ENCODE measurements around the gene SLC35G3.
"Not testable (repeated sequence)": the region's sequence is repeated elsewhere in the genome, so short reads cannot be mapped to it uniquely, and the experiment has no call there.

SLC35G3 gene

DNA sequence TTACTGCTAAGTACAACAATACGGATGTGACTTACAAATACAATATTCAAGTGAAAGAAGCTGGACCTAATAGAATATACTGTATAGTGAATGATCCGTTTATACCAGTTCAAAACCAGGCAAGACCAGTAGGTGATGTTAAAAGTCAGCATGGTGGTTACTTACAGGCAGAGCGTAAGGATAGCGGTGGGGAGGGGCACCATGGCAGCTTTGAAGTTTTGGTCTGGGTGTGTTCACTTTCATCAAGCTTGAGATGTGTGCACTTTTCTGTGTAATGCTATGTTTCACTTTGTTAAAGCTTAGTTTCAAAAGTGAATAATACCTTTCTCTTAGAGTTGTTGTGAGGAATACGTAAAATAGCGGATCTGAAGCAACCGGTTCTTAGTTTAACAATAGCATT is 16.5 kb upstream of the SLC35G3 start:
- DNase-seq (ENCODE audit: low read depth in 2 of 2) = no peak

DNA sequence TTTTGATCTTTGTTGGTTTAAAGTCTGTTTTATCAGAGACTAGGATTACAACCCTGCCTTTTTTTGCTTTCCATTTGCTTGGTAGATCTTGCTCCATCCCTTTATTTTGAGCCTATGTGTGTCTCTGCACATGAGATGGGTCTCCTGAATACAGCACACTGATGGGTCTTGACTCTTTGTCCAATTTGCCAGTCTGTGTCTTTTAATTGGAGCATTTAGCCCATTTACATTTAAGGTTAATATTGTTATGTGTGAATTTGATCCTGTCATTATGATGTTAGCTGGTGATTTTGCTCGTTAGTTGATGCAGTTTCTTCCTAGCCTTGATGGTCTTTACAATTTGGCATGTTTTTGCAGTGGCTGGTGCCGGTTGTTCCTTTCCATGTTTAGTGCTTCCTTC is 8.4 kb upstream of the SLC35G3 start:
- DNase-seq (ENCODE audit: low read depth in 2 of 2) = not testable (repeated sequence)

DNA sequence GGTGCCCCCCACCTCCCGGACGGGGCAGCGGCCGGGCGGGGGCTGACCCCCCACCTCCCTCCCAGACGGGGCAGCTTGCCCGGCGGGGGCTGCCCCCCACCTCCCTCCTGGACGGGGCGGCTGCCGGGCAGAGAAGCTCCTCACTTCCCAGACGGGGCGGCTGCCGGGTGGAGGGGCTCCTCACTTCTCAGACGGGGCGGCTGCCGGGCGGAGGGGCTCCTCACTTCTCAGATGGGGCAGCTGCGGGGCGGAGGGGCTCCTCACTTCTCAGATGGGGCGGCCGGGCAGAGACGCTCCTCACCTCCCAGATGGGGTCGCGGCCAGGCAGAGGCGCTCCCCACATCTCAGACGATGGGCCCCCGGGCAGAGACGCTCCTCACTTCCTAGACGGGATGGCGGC is 869 bp upstream of the SLC35G3 start:
- not testable (repeated sequence) for DNase-seq (ENCODE audit: low read depth in 2 of 2)

DNA sequence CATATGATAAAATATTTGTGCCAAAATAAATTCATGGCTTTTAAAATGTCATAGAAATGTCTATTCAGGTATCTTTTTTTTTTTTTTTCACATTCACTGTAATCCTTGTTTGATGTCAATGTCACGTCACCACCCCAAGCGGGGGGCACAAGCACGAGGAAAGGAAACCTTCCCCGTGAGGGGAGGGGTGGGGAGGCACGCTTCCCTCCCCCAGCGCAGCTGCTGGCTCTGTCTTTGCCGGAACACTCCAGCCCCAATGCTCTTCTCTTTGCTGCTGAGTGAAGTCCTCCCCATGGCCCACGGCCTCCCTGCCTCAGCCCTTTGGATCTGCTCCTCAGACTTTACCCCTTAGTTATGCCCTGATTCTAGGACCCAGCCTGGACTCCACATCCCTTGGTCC is 1.5 kb downstream of the SLC35G3 start:
- DNase-seq (ENCODE audit: low read depth in 2 of 2) = no peak

DNA sequence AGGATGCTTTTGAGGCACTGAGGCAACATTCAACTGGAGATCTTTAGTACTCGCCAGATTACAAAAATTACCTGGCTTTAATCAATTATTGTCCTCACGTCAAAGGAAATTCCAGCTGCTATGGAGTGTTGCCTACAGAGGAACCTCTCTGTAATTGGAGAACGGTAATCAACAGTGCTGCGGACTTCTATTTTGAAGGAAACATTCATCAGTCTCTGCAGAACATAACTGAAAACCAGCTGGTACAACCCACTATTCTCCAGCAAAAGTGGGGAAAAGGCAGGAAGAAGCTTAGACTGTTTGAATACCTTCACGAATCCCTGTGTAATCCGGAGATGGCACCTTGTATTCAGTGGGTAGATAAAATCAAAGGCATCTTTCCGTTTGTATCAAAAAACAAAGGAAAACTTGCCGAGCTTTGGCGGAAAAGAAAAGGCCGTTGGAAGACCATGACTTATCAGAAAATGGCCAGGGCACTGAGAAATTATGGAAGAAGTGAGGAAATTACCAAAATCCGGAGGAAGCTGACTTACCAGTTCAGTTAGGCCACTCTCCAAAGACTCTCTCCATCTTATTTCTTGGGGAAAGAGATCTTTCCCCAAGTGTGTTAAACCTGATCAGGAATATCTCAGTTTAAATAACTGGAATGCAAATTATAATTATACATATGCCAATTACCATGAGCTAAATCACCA is 3.0 kb downstream of the SLC35G3 start:
- DNase-seq (ENCODE audit: low read depth in 2 of 2) = no peak

DNA sequence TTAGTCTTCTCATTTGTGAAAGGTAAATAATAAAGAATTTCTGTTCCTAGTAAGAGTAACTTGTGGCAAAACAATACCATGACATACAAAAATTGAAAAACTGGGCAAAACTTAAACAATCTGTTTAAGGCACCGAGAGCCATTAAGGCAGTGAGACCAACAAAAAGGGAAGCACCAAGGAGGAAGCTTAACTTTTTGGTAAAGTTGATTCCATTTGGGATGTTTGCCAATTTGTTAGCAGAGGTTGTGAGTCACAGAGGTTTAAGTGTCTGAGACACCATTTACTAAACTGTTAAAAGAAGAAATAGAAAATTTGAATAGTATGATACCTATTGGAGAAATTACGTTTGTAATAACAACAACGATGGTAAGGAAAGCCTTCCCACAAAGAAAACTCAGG is 4.9 kb downstream of the SLC35G3 start:
- no peak for DNase-seq (ENCODE audit: low read depth in 2 of 2)

DNA sequence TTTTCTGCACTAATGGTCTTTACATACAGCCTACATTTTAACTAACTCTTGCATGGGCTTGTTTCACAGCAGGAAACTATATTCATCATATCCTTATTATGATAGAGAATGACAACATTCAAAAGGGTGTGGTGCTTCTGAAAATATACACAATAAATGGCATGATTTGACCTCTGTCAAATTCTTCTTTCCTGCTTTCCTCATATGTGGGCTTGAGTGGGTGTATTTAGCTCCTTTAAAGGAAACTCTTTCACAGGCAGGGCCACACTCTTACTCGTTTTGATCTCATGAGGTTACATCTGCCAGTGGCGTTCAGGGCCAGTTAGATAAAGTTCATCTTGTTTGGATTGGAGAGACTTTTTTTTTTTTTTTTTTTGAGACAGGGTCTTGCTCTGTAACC is 6.1 kb downstream of the SLC35G3 start:
- no peak for DNase-seq (ENCODE audit: low read depth in 2 of 2)

DNA sequence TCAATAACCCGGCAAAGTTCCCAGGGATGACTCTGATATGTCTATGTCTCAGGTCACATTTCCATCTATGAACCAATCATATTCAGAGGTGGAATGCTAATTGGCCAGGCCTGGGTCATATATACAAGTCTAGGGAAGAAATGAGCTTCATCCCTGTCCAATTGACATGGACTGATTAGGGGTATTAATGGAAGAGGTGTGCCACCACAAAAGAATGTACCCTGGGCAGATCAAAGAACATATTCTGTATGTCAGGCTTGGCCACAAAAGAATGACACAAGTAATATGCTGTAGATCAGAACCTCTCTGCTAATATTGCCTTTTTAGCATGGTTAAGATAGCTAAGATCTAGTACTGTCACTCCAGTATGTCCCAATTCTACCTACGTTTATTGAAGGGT is 6.7 kb downstream of the SLC35G3 start:
- DNase-seq (ENCODE audit: low read depth in 2 of 2) = no peak

DNA sequence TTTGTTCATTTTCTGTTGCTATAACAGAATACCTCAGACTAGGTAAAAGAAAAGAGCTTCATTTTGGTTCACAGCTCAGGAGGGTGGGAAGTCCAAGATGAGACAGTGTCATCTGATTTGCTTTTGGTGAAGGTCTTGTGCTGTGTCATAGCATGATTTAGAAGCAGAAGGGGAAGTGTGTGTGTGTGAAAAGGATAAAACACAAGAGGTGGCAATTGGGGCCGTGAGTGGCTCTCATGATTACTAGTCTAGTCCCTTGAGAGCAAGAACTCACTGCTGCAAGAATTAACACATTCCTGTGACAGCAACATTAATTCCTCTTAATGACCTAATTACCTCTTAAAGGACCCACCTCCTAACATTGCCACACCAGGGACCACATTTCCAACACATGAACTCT is 8.3 kb downstream of the SLC35G3 start:
- no peak for DNase-seq (ENCODE audit: low read depth in 2 of 2)

DNA sequence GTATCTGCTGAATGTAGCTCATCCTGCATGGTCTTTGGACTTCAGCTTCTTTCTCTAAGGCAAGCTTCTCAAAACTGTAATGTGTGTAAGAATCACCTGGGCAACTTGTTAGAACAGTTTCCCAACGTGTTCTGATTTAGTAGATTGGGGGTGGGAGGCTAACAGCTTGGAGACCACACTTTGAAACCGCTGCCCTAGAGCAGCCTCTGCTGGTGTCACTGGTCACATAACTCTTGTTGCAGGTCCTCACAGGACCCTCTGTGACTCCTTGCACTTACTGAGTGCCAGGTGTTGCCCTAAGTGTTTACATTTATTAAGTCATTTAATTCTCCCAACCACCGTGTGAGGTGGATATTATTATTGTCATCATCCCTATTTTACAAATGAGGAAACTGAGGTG is 9.9 kb downstream of the SLC35G3 start:
- DNase-seq (ENCODE audit: low read depth in 2 of 2) = no peak

DNA sequence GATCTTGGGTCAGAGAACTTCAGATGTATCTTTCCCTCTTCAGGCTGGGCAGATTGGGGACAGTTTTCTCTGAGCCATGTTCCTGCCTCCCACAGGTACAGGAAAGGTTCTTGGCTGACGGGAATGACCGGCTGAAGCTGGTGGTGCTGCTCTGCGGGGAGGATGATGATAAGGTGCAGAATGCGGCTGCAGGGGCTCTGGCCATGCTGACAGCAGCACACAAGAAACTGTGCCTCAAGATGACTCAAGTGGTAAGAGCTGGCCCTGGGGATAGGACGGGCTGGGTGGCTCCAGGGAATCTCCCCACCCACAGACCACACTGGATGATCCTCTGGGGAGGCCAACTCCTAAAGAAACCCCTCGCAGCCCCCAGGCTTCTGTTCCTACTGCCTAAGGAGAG is 10.9 kb downstream of the SLC35G3 start:
- DNase-seq (ENCODE audit: low read depth in 2 of 2) = no peak

DNA sequence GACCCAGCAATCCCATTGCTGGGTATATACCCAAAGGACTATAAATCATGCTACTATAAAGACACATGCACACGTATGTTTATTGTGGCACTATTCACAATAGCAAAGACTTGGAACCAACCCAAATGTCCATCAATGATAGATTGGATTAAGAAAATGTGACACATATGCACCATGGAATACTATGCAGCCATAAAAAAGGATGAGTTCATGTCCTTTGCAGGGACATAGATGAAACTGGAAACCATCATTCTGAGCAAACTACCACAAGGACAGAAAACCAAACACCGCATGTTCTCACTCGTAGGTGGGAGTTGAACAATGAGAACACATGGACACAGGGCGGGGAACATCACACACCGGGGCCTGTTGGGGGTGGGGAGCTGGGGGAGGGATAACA is 14.8 kb downstream of the SLC35G3 start:
- DNase-seq (ENCODE audit: low read depth in 2 of 2) = not testable (repeated sequence)

DNA sequence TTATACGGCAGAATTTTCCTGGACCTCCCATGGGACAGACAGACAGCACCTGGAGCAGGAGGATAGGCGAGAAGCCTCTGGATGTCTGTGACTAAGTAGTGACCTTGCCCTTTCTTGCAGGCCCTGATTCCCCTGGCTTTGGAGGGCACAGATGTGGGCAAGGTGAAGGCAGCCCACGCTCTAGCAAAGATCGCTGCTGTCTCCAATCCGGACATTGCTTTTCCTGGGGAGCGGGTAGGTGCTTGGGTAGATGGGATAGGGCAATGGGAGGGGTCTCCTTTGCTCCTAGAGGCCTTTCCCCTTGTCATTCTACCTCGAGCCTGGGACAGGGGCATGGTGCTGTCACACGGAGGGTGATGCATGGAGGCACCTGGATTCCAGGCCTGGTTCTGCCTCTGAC is 17.3 kb downstream of the SLC35G3 start:
- DNase-seq (ENCODE audit: low read depth in 2 of 2) = no peak

DNA sequence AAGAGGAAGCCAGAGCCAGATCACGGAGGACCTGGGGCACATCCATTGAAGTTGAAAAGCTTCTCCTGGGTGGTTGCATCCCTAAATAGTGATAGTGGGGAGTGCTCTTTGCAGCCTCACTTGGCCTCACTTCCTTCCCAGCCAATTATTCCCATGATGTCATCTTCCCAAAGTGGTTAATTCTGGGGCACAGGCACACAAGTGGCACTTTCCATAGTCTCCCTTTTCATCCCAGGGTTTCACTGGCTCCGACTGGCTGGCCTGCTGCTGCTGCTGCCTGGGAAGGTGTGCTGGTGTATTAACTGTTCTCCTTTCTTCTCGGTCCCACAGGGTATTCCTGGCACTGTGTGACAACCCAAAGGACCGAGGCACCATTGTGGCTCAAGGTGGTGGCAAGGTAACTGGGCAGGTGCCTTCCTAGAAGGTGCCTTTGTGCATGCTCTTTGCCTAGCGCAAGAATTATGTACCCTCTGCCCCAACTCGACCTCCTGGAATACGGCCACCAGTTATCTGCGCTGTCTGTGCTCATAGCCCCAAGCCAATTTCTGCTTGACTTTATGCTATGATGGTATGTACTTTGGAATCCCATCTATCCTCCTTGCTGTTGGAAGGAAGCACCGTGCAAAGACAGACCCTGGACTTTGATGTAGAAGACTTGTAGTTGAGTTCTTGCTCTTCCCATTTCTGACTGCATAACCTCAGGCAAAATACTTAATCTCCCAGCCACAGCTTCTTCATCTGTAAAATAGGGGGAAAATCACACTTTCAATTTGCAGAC is 18.4 kb downstream of the SLC35G3 start:
- no peak for DNase-seq (ENCODE audit: low read depth in 2 of 2)

DNA sequence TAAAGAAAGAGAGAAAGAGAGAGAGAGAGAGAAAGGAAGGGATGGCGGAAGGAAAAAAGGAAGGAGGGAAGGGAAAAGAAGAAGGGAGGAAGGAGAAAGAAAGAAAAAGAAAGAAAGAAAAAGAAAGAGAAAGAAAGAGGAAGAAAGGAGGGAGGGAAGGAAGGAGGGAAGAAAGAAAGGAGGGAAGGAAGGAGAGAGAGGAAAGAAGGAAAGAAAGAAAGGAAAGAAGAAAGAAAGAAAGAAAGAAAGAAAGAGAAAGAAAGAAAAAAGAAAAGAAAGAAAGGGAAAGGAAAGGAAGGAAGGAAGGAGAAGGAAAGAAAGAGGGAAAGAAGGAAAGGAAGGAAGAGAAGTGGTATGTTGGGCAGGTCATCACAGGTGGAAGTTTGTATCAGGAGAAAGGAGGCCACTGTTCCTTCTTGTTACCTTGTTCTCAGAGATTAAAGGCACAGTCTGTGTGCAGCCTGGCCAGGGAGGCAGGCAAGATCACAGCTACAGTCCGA is 19.3 kb downstream of the SLC35G3 start:
- DNase-seq (ENCODE audit: low read depth in 2 of 2) = no peak

DNA sequence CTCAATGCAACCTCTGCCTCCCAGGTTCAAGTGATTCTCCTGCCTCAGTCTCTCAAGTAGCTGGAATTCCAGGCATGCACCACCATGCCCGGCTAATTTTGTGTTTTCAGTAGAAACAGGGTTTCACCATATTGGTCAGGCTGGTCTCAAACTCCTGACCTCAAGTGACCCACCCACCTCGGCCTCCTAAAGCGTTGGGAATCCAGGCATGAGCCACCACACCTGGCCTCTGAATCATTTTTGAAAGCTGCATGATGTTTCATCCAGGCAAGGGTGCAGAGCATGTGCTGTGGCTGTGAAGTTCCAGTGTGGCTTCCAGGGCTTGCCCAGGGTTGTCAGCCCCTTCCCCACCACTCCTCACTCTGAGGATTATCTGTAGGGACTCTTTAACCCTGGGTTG is 21.9 kb downstream of the SLC35G3 start:
- not testable (repeated sequence) for DNase-seq (ENCODE audit: low read depth in 2 of 2)

DNA sequence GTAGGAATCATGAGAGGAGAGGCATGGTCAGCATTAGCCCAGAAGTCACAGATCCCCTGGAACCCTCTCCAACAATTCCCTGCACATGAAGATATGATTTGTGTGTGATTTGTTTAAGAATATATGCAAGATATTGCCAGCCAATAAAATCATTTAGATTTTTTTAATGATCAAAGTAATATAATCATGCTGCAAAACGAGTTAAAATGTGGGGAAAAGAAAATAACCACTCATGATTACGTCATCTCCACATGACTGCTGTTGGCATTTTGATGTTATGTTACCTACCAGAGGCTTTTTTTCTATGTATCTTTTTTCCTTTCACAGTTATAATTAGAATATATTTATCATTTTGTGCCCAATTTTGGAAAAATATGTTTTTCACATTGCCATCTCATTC is 22.4 kb downstream of the SLC35G3 start:
- no peak for DNase-seq (ENCODE audit: low read depth in 2 of 2)

DNA sequence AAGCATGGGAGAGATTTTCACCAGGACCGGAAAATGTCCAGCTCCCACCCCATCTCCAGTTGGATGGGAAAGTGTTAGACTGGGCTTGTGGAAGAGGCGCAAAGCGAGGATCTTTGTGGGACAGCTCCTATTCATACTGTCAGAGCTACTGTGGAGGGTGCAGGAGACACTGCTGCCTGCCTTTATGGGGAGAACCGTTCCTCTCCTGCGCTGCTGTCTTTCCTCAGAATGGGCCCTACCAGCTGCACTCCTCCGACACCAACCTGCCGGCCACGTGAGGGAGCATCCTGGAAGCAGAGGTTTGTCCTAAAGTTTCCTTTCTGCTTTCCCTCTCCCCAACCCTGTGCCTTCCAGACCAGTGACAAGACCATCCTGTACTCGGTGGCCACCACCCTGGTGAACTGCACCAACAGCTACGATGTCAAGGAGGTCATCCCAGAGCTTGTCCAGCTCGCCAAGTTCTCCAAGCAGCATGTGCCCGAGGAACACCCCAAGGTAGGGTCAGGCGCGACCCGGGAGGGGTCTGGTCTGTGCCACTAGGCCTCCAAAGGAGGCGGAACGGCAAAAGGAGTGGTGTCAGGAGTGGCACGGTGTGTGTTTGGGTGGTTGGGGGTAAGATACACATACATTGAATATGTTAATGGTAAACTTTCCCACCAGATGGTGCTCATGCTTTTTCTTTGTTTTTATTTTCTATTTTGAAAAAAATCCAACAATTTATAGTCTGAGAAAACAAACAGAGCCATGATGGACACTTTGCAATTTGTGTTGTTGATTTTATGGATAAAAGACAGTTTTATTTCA is 23.0 kb downstream of the SLC35G3 start:
- DNase-seq (ENCODE audit: low read depth in 2 of 2) = no peak

DNA sequence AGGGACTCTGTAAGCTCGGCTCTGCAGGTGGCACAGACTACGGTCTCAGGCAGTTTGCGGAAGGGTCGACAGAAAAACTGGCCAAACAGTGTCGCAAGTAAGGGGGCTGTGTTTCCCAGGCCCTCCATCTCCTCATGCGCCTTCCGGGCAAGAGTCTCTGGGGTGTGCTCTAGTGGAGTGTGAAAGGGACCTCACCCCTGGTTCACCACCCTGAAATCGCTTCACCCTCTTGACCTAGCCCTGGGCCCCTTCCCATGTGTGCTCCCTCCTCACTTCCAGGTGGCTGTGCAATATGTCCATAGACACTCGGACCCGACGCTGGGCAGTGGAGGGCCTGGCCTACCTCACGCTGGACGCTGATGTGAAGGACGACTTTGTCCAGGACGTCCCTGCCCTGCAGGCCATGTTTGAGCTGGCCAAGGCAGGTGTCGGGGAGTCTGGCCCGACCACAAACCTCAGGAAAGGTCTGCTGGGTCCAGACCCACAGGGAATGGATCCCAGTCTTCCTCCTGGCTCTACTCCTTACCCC is 24.3 kb downstream of the SLC35G3 start:
- no peak for DNase-seq (ENCODE audit: low read depth in 2 of 2)

DNA sequence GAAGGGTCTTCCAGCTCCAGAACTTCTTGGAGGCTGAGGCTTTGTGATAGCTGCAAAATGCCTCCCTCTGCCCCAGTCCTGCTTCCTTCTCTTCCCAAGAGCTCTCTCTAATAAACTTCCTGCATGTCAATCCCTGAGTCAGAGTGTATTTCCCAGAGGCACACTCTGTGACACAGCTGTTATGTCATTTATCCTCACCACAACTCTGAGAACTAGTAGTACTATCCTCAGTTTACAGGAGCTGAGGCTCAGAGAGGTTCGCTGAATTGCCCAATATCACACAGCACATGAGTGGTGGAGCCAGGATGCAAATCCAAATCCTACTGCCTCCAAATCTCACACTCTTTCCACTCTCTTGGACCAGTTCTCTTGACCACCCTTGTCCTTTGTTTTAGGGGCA is 26.5 kb downstream of the SLC35G3 start:
- DNase-seq (ENCODE audit: low read depth in 2 of 2) = no peak

DNA sequence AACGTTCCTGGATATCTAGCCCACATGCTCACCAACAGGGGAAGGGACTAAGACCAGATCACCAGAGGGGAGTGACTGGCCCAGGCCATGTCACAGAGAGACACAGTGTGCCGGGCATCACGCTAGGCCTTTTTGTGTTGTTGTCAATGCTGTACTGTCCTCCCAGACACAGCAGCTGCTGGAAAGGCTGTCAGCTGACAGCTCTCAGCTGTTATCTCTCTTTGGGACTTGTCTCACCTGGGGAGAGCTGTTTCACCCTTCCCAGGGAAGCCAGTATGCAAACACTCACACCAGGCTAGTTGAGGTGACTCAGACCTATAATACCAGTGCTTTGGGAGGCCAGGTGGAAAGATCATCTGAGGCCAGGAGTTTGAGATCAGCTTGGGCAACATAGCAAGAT is 27.1 kb downstream of the SLC35G3 start:
- DNase-seq (ENCODE audit: low read depth in 2 of 2) = no peak

DNA sequence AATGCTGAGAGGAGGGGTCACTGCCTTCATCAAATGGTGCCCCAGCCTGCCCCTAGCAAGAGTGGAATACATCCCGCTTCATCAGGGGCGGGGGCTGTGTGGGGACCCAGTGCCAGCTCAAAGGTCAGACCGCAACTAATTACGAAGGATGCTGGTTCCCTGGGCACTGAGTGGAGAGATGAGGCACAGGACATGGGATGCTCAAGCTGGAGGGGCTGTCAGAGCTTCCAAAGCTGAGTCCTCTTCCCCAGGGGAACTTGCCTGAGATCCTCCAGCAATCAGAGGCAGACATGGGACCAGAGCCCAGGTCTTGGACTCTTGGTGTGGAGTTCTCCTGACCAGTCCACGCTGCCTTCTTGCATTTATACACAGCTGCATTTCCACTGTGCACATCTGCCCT is 27.7 kb downstream of the SLC35G3 start:
- DNase-seq (ENCODE audit: low read depth in 2 of 2) = no peak

All from activated CD8-positive, alpha-beta memory T cell treated with anti-CD3 and anti-CD28 coated beads for 4 hours (primary cell).